ENCODE results near the gene CDH23. TPM values are rescaled to one million over a fixed set of nuclear protein-coding genes. Genes with fewer than 3 reads are reported as not detected.

The CDH23 gene
- total and polyA plus RNA-seq, 2 of the 8 experiments (the other 6 are each of a cell fraction or from before 2014, with no cell fraction given): 1.9 to 4.9 TPM

DNA sequence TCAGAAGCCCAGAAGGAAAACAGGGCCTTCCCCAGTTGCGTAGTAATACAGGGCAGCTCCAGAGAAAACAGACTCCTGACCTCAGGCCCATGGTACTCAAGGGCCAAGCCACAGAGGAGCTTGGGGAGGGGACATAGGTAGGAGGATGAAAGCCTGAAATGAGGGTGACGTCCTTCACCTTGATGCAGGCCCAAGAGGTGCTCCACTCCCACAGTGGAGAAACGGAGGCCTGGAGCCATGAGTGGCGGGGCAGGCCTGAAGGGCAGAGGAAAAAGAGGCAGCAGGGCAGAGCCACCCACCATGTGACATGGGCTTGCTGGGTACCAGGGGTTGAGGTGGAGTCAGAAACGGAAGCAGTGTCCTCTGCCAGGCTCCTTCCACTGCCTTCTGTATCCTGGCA is 239.9 kb downstream of the CDH23 start:
- H2AK5ac ChIP-seq (ENCODE audit: low read depth, low read length): peak overlapping the region; percentile 33; the same call in 1 of the 2 replicates
- H2AFZ ChIP-seq (ENCODE audit: low read length): no peak overlapping the region
- no peaks in the 10 kb centered on the region for H3K9me3 ChIP-seq (ENCODE audit: insufficient read depth in 2 of 2, low read depth in 1 of 2, low read length in 1 of 2)
- peaks cover 10 to 58% (median 32%) of the 10 kb centered on the region in 4 experiments for H3K4me1 ChIP-seq (replicated peaks in 1 of 4; ENCODE audit: control insufficient read depth in 3 of 4, insufficient read depth in 4 of 4, low read length in 3 of 4)
- POLR2A ChIA-PET (ENCODE audit: partially characterized antibody): interaction anchor here (1.0 kb wide), 1 partner anchor 24 kb away, joined by 3 read pairs; no protein-coding TSS in a partner anchor
- no peak overlapping the region for H4K91ac ChIP-seq (replicated peaks; ENCODE audit: insufficient read length, low read length)
- H2BK12ac ChIP-seq (ENCODE audit: low read depth, low read length): 0 out of 2 replicates have a peak overlapping the region, but pooled peaks have one; percentile 63
- H3K14ac ChIP-seq (ENCODE audit: insufficient read length): no peak overlapping the region
- no peaks in the 10 kb centered on the region for H3K79me1 ChIP-seq (ENCODE audit: low read depth, low read length)
- no peak overlapping the region for H3K4me2 ChIP-seq (ENCODE audit: insufficient read depth in 1 of 2, low read depth in 2 of 2, low read length in 2 of 2)
- H4K5ac ChIP-seq (ENCODE audit: insufficient read length, low read depth, low read length): no peak overlapping the region
- 94% methylated on average over 5 of the region's 5 CpGs; no CpG with 5 or more reads in 1 of the 2 experiments for WGBS, 2 experiments (ENCODE audit: extremely low coverage in 1 of 2, insufficient coverage in 1 of 2, insufficient read length in 1 of 2, insufficient replicate concordance in 2 of 2, low coverage in 1 of 2, low lambda C conversion rate in 2 of 2, missing lambda C conversion rate in 1 of 2)
- H3K56ac ChIP-seq (replicated peaks; ENCODE audit: insufficient read length, low read depth, low read length): no peak overlapping the region
- DNase-seq (ENCODE audit: low read depth in 1 of 2, low spot score in 2 of 2) (no peak), FAIRE-seq (no peak)
- H3K4me3 ChIP-seq (ENCODE audit: extremely low read depth in 1 of 4, insufficient read depth in 2 of 4, low read depth in 3 of 4, low read length in 4 of 4): no peak overlapping the region
- no peak overlapping the region for H3K9ac ChIP-seq (replicated peaks in 1 of 4; ENCODE audit: extremely low read depth in 1 of 4, low read depth in 3 of 4, low read length in 3 of 4)
- no peak overlapping the region for H3K18ac ChIP-seq (ENCODE audit: extremely low read depth, low read length)
- no peaks in the 10 kb centered on the region for H3K36me3 ChIP-seq (ENCODE audit: control insufficient read depth in 2 of 4, insufficient read depth in 4 of 4, low read length in 3 of 4)
- H4K8ac ChIP-seq (ENCODE audit: extremely low read depth, insufficient read depth, low read length): no peak overlapping the region
- H3K27ac ChIP-seq (ENCODE audit: low read depth, low read length): no peak overlapping the region
- H2BK15ac ChIP-seq (ENCODE audit: low read length): 0 out of 2 replicates have a peak overlapping the region, but pooled peaks have one; percentile 8
- H3K27me3 ChIP-seq (replicated peaks in 1 of 4; ENCODE audit: control insufficient read depth in 3 of 4, extremely low read depth in 1 of 4, insufficient read depth in 3 of 4, low read length in 3 of 4): peaks cover 4 to 21% (median 19%) of the 10 kb centered on the region in 4 experiments; a peak in 6 of 7 replicates
- H2BK5ac ChIP-seq (ENCODE audit: low read depth, low read length): no peak overlapping the region
- no peaks in the 10 kb centered on the region; the same call in 1 of the 2 replicates for H3K23me2 ChIP-seq (ENCODE audit: low read depth, low read length)
- no peaks in the 10 kb centered on the region for H4K20me1 ChIP-seq (replicated peaks in 1 of 2; ENCODE audit: control insufficient read depth in 1 of 2, insufficient read depth in 2 of 2, low read length in 2 of 2)
- H3K4ac ChIP-seq (replicated peaks; ENCODE audit: insufficient read length, low read depth, low read length): no peak overlapping the region
- no peak overlapping the region for H3K23ac ChIP-seq (ENCODE audit: insufficient read length)
- CTCF ChIA-PET (ENCODE audit: partially characterized antibody): interaction anchor here (0.8 to 10.0 kb wide), 8 partner anchors 9 to 73 kb away, joined by 3 to 62 read pairs (median 4); no protein-coding TSS in a partner anchor
- no peak overlapping the region for H2BK20ac ChIP-seq (ENCODE audit: low read length)
- H3K79me2 ChIP-seq (ENCODE audit: control insufficient read depth in 1 of 2, insufficient read depth in 2 of 2, low read length in 2 of 2): no peaks in the 10 kb centered on the region
- no peak overlapping the region for H2BK120ac ChIP-seq (replicated peaks; ENCODE audit: low read depth, low read length)
- TF ChIP-seq RNF2 (IDR thresholded peaks at IDR 0.05; ENCODE audit: borderline replicate concordance, low read depth, low read length, missing control alignments, poor library complexity, severe bottlenecking): no peak
- no peak for TF ChIP-seq CEBPB (IDR thresholded peaks at IDR 0.05; ENCODE audit: low read depth, low read length)
- TF ChIP-seq TBP (IDR thresholded peaks at IDR 0.05; ENCODE audit: low read depth, low read length): no peak
- TF ChIP-seq KDM5A (IDR thresholded peaks at IDR 0.05; ENCODE audit: low read length): no peak
- no peak for TF ChIP-seq TAF1 (IDR thresholded peaks at IDR 0.05; ENCODE audit: low read depth, low read length)
- no peak for TF ChIP-seq NANOG (IDR thresholded peaks at IDR 0.05; ENCODE audit: insufficient read depth, low read depth, low read length, poor library complexity, severe bottlenecking)
- TF ChIP-seq CHD2 (IDR thresholded peaks at IDR 0.05; ENCODE audit: low read length): no peak
- TF ChIP-seq MAFK (IDR thresholded peaks at IDR 0.05; ENCODE audit: low read depth, low read length): no peak
- TF ChIP-seq GABPA (IDR thresholded peaks at IDR 0.05; ENCODE audit: borderline replicate concordance, insufficient read depth, low read length): no peak
- no peak for TF ChIP-seq HDAC6 (IDR thresholded peaks at IDR 0.05; ENCODE audit: low read depth, low read length)
- no peak for TF ChIP-seq ZNF274 (IDR thresholded peaks at IDR 0.05; ENCODE audit: borderline replicate concordance, extremely low read depth, low read length)
- TF ChIP-seq JUN (IDR thresholded peaks at IDR 0.05; ENCODE audit: low read depth, low read length): no peak
- TF ChIP-seq, protein P1, sequence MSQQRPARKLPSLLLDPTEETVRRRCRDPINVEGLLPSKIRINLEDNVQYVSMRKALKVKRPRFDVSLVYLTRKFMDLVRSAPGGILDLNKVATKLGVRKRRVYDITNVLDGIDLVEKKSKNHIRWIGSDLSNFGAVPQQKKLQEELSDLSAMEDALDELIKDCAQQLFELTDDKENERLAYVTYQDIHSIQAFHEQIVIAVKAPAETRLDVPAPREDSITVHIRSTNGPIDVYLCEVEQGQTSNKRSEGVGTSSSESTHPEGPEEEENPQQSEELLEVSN (IDR thresholded peaks at IDR 0.05): no peak
